ENCODE results near the gene NDST4.

The NDST4 gene

GRCh38 chr4:114811564-114812301 lies 301.7 kb downstream of the NDST4 start:
- DNase-seq (ENCODE audit: low spot score), result no peak
- no peak for TF ChIP-seq CTCF (IDR thresholded peaks at IDR 0.05; ENCODE audit: extremely low read depth, missing control alignments)

GRCh38 chr4:114807759-114808404 lies 305.5 kb downstream of the NDST4 start:
- DNase-seq (ENCODE audit: low spot score), result peak; percentile 52
- TF ChIP-seq CTCF (IDR thresholded peaks at IDR 0.05; ENCODE audit: extremely low read depth, missing control alignments), result peak; percentile 83

- no peak for TF ChIP-seq CTCF (IDR thresholded peaks at IDR 0.05; ENCODE audit: extremely low read depth, missing control alignments)
- no peak for DNase-seq (ENCODE audit: low spot score)
Measured at GRCh38 chr4:114807357-114807756, 306.1 kb downstream of the NDST4 start.

GRCh38 chr4:114791976-114792375 lies 321.4 kb downstream of the NDST4 start:
- TF ChIP-seq CTCF (IDR thresholded peaks at IDR 0.05; ENCODE audit: extremely low read depth, missing control alignments), result no peak
- no peak for DNase-seq (ENCODE audit: low spot score)

- no peak for TF ChIP-seq CTCF (IDR thresholded peaks at IDR 0.05; ENCODE audit: extremely low read depth, missing control alignments)
- DNase-seq (ENCODE audit: low spot score), result no peak
Measured at GRCh38 chr4:114785570-114785969, 327.9 kb downstream of the NDST4 start.

GRCh38 chr4:114783215-114783595 lies 330.2 kb downstream of the NDST4 start:
- no peak for TF ChIP-seq CTCF (IDR thresholded peaks at IDR 0.05; ENCODE audit: extremely low read depth, missing control alignments)
- no peak for DNase-seq (ENCODE audit: low spot score)

GRCh38 chr4:114782415-114783214 lies 330.8 kb downstream of the NDST4 start:
- no peak for DNase-seq (ENCODE audit: low spot score)
- no peak for TF ChIP-seq CTCF (IDR thresholded peaks at IDR 0.05; ENCODE audit: extremely low read depth, missing control alignments)
